HCEC 1CT (cell line): Measurements from ENCODE around the gene CCNJL.
"Not testable (repeated sequence)": the region's sequence is repeated elsewhere in the genome, so short reads cannot be mapped to it uniquely, and the experiment has no call there.

ENCODE experiments used
- DNase-seq: peaks from one replicate; pipeline ENCODE4 v3.0.0-alpha.2; 2017

The CCNJL gene, protein sequence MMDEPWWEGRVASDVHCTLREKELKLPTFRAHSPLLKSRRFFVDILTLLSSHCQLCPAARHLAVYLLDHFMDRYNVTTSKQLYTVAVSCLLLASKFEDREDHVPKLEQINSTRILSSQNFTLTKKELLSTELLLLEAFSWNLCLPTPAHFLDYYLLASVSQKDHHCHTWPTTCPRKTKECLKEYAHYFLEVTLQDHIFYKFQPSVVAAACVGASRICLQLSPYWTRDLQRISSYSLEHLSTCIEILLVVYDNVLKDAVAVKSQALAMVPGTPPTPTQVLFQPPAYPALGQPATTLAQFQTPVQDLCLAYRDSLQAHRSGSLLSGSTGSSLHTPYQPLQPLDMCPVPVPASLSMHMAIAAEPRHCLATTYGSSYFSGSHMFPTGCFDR

DNA sequence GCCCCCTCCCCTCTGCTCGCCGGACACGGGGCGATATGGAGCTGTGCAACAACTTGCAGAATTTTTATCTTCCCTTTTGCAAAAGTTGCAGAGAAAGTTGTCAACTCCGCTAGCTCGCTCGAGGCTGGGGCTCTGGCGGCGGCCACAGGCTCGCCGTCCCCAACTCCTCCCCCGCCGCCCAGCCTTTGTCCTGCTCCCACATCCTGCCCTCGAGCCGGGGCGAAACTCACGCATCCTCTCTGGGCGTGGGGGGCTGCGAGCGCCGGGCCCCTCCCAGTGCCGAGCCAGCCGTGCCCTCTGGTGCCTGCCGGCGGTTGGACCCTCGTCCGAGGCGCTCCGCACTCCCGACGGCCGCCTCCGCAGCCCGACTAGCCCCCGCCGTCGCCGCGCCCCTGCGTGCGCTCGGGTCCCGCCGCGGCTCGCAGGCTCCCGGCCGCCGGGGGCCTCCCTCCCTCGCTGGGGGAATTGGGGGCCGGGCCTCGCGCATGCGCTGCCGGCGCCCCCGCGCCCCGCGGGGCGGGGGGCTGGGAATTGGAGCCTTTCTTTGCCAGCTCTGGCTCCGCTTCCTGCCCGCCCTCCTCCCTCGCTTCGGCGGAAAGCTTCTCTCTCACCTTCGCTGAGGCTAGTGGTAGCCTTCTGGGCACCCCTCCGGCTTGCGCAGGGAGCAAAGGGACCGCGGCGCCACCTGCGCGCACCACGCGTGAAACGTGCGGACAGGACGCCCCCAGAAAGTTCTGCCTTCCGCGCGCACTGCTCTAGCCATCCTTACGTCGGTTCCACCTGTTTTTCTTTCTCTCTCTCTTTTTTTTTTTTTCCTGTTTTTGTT lies at the start of gene CCNJL:
Gene CCNJL (minus strand): TSS at position 431 of the 826 bp plus-strand sequence. CDS start 641 bp downstream, outside the sequence.
- DNase-seq: no peak

DNA sequence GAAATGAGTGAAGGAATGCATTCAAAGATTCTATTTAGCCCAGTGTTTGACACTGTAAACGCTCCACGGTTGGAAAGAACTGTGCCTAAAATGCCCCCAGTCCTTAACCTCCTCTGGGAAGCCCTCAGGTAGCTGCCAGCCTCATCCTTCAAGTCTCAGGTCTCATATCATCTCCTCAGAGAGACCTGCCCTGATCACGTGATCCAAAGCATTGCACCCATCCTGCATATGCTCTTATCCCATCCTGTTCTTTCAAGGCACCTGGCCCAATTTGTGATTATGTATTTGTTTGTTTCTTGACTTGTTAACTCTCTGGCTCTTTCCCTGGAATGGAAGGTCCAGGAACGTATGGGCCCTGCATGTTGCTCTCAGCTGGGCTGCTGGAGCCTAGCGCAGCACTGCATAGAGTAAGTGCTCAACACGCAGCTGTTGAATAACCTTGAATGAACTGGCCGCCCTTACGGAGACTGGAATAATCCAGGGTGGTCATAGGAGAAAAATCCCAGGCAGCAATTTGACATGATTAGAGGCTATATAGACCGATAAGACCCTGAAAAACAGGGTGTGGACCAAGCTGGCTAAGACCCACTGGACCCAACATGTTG lies 49.4 kb upstream of the CCNJL start:
- DNase-seq: no peak

DNA sequence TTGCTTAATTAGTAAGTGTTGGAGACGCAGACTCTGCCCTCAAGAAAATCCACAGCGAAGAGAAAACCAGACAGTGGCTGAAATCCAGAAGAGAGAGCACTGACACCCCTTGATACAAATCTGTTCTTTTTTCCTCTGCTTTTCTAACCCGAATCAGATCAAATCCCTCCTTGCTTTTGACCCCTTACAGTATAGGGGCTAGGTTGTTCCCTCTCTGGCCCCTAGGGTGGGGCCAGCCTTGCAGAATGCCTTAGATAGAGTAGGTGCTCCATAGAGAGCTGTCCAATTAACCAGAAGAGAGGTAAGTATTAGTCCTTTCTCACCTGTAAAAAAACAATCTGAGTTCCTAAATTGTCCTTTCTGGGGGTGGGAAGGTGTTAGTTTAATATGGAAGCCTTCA lies 47.9 kb upstream of the CCNJL start:
- no peak for DNase-seq

DNA sequence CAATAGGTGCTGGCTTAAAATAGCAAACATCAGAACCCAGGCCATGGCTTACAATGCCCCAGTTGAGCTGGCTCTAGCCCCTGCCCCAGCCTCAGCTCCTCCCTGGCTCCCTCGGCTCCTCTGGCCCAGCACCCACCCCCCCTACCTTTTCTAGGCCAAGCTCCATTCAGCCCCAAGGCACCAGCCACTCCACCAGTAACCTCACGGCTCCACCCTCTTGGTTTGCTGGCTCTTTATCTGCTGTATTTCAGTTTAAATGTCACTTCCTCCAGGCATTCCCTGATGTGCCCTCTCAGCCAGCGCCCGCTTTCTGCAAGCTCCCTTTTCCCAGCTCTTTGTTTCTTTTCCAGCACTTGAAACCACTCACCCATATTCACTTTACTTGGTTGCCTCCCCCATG lies 47.5 kb upstream of the CCNJL start:
- DNase-seq: no peak

DNA sequence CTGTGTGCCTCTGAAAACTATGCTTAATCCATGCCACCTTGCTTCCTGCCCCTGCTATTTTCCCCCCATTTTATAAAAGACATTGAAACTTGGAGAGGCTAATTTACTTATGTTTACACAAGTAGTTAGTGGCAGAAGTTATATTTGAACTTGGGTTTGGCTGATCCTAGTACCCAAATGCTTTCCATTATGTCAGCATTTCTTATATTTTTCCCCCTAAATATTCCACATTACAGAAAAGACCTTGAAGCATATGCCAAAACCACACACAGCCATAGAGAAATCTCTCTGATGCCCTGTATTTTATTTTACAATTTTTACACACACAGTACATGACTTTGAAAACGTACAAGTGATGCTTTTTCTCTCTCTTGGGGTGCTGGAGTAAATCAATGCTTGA lies 46.9 kb upstream of the CCNJL start:
- DNase-seq: no peak

DNA sequence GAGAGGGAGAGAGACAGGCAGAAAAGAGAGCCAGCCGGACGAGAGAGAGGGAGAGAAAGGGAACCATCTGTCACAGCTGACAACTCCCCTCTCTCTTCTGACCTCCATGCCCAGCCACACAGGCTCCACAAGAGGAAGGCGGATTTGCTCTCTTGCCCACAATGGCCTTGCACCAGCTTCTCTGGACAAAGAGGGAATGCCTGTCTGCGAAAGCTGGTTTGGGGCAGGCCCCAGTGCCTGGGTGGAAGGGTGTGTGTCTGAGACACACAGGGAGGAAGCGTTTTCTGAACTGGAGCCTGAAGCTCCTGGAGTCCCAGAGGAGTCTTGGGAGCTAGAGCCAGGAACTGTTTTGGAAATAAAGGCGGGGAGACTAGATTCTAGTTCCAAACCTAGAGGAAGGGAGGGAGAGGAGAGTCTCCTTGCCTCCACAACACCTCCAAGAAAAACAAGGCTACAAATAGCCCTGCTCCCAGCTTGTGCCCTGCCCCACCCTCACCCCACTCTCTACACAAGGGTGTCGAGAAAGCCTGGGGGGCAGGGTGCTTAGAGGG lies 45.6 kb upstream of the CCNJL start:
- no peak for DNase-seq

DNA sequence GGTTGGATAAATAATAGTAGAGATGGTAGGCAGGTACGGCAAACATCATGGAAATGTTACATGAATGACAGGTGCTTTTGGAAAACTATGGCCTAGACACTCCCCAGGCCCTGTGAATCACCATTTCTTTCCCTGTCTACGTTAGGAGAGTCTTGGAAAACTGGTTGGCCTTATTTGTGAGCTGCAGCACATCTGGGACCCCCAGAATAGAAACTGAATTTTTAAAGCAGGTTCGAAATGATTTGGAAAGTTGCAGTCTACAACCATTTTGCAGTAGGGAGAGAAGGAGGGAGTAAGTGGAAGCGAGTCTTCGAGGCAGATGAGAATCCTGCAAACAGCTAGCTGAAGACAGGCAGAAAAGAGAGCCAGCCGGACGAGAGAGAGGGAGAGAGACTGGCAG lies 45.0 kb upstream of the CCNJL start:
- no peak for DNase-seq

DNA sequence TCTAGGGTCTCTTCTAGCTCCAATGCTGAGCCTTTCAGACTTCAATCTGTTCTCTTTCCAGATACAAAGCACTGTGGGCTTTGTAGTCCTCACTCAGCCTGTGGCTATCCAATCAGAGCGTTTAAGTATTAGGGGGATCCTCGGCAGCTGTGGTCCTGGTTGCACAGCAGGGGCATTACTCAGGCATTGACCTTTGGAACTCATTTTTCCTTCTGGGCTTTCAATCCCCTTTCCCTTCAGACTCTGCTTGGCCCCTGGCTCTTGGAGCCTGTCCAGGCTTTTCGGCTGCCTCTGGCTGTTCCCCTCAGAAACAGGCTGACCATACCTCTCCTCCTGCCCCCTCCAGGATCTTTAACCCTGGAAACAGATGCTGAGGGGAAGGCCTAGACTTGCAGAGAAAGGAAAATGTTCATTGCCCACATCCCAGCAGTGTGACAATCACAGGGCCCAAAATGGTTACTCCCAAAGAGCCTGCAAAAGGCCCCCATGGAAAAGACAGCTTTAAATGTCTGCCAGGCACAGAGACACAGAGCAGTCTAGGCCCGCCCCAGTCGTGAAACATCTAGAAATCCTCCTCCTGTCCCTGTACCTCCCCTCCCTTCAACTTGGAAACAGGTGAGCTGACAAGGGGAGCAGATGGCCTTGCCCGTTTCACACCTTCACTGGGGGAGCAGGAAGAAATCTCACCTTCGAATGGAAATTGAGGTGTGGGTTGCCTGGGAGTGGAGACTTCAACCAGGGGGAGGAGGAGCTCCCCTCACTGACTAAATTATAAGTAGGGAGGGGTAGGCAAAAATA lies 44.4 kb upstream of the CCNJL start:
- no peak for DNase-seq

DNA sequence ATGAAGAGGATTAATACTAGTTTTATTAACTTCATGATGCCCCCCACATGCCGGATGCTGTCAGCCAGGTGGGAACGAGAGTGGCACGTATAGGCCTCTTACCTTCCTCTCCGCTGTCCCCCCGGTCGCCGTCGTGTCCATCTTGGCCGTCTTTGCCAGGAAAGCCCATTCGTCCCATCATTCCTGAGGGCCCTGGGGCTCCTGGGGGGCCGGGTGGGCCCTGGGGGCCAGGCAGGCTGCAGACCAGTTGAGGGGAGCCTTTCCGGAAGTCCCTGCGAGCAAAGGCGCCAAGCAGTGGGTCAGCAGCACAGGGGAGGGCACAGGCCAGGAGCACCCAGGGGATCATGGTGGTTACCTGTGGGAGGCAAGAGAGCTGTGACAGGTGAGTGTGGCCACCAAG lies 42.3 kb upstream of the CCNJL start:
- no peak for DNase-seq

DNA sequence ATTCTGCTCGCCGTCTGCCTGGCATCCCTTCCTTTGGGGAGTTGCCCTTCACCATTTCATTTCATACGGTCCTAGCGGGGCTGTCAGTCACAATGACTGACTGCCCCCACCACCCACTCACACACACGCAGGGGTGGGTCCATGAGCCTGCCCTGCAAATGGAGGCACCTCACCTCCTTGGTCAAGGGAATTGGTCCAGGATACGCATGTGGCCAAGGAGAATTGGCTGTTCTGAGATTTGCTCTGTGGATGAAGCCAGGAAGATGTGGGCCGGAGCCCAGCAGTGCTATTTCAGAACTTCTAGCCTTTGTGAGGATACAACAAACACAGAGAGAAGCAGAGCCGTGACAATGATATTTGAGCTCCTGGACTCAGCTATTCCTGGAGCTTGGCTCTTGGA lies 41.0 kb upstream of the CCNJL start:
- no peak for DNase-seq

DNA sequence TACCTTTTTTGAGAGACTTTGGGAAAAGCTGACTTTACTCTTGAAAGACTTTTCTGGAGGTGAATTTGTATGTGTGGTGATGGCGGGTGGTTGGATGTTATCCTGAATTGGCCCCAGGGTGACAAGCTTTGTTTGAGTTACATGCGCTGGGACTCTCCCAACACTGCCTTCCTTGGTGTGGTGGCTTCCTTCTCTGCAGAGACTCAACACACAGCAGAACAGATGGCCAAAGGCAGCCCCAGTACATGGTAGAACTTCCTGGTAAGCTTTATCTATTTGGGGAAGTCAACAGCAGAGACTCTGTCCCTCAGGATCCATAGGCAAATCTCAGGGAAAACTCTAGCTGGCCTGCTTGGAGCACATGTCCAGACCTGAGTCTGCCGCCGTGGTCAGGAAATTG lies 39.9 kb upstream of the CCNJL start:
- DNase-seq: no peak

DNA sequence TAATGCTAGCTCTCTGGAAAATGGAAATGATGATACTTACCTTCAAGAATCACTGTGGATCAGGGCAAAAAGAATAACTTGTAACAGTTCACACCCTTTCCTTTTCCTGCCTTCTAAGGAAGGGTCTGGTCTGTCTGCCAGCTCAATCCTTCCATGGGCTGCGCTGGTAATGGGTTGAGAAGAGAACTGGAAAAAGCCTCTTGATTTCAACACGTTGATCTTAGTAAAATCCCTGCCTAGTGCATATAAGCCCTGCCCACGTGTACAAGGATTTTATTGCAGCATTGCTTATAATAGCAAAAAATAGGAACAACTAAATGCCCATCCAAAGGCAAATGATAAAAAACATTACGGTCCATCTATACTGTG lies 37.6 kb upstream of the CCNJL start:
- DNase-seq: no peak

DNA sequence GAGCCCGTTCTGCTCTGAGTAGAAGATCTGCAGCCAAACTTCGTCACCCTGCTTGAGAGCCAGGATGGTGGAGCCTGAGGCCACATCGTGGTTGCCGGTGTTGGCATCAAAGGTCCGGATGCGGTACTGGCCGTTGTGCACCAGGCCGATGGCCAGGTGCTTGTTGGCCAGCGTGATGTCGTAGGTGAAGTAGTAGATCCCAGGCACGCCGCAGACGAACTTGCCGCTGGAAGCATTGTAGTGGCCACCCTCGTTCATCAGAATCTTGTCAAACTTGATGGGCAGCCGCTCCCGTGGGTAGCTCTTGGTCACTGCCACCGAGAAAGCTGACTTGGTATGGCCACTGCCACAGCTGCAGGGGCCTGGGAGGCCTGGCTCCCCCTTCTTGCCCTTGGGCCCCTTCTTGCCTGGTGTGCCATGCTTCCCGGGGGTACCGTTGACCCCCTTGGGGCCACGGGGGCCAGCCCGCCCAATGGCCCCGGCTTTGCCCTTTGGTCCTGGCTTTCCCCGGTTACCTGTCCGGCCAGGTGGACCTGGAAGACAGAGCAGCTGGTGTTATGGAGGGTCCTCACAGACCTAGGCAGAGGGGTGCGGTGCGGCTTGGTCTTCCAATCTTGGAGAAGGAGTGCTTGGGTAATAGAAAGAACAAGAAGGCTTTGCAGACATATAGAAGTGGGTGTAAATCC lies 37.0 kb upstream of the CCNJL start:
- no peak for DNase-seq

DNA sequence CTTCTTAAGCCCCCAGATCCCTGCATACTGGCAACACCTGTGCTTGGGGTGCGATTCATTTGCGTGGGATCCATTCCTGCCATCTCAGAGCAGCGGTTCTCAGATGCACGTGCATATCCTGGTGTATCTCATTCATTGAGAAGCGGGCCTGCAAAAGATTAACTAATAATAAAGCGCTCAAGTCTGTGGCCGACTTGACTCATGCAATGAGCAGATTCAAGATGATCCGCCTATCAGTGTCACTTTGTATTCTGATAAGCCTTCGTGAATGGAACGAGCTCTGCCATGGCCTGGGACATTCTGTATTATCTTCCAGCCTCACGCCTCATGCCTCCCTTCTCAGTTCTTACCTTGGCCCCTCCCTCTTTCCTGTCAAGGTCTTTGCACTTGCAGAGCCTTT lies 35.7 kb upstream of the CCNJL start:
- DNase-seq: no peak

DNA sequence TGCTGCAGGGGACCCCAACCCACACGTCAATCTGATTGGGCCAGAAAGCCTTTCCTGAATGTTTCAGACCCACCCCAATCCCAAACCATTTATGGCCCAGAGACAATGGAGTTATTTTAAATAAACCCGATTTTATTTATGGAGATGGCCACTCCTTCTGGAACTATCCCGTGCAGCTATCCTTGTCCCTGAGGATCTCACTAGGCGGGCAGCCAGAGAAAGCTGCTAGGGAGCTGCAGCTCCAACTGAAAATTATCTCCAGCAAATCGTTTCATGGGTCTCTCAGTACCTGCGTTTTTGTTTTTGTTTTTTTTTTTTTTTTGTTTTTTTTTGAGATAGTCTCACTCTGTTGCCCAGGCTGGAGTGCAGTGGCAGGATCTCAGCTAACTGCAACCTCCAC lies 35.1 kb upstream of the CCNJL start:
- no peak for DNase-seq

DNA sequence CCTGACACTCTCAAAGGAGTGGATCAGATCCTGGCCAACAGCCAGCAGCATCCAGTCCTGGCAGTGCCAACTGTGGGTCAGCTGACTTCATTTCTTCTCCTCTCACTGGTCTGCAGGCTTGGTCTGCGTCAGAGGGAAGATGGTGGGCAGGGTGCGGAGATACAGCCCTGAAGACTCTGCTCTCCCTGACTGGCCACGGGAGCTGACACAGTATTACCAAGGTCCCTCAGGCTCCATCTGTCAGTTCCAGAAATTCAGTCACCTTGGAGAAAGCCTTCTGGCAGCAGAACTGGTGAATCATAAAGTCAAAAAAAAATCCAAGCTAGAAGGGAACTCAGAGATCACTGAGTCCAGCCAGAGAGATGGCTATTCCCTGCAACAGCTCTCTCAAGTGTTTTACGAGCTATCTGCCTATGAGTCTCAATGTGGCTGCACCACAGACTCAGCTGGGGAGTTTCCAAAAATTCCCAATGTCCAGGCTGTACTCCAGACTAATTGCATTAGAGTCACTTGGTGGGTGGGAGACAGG lies 30.1 kb upstream of the CCNJL start:
- DNase-seq: peak; percentile 16

DNA sequence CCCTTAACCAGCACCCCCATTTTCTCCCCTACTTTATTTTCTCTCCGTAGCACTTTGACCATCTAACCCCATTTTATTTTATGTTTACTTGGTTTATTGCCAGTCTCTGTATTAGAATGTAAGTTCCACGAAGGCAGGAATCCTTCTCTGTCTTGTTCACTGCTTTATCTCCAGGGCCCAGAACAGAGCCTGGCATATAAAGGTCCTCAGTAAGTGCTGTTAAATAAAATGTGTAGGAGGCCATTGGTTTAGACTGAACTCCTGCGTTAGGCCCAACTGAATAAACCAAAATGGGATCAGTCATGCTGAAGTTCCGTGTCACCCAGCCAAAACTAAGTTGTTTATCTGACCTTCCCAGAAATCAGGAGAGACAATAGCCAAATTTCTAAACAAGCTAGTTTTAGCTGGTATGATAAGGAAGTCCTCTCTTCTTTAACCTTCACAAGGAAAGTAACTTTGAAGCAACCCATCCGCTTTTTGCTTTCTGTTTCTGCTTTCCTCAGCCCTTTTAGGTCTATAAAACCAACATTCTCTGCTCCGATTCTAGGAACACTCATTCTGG lies 29.0 kb upstream of the CCNJL start:
- DNase-seq: no peak

DNA sequence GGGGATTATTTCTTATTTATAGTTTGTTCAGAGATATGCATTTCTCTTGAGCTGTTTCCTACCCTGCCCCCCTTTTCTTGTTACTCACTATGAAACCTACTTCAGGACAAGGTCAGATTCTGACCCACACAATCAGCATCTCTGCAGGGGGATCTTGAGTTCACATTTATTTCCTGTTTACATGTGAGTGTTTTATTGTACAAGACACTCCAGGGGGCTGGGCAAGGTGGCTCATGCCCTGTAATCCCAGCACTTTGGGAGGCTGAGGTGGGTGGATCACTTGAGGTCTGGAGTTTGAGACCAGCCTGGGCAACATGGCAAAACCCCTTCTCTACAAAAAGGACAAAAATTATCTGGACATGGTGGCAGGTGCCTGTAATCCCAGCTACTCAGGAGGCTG lies 28.1 kb upstream of the CCNJL start:
- DNase-seq: not testable (repeated sequence)

DNA sequence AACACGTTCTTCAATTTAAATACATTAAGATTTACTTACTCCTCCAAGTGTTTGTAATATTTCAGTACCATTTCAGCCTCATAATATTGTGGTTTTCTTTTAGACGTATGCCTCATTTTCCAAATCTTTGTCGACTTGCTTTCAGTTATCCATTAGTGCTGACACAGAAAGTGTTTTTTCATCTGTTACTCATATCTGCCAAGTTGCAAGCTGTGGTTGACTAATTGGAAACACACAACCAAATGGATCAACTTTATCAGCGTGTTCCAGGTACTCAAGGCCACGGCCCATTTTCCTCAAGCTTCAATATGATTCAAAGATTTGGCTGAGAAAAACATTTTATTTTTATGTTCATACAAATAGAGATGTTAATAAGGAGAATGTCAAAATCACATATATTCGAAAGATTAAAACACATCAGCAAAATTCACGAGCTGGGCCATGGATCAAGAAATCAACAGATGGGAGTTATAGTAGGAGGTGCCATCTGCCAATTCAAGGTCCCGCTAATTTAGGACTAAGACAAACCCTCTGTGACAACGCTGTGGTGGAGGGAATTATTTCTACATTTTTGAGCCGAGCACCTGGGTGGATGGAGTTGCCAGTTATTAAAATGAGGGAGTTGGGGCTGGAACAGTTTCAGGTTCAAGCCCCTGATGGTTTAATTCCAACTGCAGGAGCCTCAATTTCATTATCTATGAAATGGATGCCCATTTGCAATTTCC lies 27.2 kb upstream of the CCNJL start:
- DNase-seq: no peak

DNA sequence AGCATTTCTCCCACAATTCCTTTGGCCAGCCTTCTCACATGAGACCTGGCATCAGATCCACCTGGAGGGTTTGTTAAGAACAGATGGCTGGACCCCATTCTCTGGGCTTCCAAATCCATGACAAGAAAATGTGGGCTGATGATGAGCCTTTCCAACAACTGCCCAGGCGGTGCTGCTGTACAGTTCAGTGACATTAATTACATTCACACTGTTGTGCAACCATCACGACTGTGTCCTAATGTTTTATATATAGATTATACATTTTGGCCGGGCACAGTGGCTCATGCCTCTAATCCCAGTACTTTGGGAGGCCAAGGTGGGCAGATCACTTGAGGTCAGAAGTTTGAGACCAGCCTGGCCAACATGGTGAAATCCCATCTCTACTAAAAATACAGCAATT lies 22.4 kb upstream of the CCNJL start:
- not testable (repeated sequence) for DNase-seq

DNA sequence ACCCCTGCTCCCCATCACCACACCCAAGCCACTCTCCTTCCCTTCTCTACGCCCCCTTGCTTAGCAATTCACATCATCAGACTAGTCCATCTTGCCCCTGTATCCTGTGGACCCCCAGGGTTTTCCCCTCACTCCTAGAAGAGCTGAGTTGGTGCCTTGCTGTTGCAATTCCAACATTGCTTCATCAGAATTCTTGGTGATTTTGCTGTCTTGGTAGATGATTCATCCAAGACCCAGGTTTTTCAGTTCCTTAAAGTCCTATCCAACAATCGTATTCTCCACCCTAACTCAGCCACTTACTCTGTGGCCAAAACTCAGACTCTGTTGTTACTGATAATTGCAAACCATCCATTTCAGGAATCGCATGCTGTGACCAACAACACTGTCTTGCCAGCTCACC lies 21.4 kb upstream of the CCNJL start:
- no peak for DNase-seq
